ENCODE measurements around the gene CYP11A1.

The CYP11A1 gene

DNA sequence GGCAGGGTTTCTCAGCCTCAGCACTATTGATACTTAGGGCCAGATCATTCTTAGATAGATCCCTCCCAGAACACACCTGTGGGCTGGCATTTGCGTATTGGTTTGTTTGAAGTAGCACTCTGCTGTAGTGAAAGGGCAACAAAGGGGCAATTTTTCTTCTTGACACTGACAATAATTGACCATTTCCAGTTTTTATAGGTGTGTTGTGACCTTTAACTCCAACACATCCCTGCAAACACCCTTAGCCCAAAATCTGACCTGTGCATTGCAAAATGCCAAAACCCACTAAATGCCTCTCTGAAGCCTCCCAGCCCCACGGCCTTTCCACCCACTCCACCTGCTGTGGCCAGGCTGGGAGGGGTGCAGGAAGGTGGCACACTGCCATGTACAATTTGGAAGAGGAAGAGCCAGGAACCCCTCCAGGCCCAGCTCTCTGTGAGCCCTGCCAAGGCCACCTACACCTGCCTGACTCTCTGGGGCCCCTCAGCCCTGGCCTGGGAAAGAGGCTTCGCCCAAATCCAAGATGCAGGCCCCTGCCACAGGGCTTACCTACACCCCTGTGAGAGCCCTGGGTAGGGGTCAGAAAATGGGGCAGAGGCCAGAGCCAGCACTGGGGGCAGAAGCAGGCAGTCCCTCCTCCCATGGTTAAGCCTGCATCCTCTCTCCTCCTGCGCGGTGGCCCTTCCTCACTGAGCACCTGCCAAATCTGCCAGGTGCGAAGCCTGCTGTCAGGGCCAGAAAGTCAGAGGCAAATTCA, 9.6 kb upstream of the CYP11A1 start:
- TF ChIP-seq, protein P1, sequence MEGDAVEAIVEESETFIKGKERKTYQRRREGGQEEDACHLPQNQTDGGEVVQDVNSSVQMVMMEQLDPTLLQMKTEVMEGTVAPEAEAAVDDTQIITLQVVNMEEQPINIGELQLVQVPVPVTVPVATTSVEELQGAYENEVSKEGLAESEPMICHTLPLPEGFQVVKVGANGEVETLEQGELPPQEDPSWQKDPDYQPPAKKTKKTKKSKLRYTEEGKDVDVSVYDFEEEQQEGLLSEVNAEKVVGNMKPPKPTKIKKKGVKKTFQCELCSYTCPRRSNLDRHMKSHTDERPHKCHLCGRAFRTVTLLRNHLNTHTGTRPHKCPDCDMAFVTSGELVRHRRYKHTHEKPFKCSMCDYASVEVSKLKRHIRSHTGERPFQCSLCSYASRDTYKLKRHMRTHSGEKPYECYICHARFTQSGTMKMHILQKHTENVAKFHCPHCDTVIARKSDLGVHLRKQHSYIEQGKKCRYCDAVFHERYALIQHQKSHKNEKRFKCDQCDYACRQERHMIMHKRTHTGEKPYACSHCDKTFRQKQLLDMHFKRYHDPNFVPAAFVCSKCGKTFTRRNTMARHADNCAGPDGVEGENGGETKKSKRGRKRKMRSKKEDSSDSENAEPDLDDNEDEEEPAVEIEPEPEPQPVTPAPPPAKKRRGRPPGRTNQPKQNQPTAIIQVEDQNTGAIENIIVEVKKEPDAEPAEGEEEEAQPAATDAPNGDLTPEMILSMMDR (IDR thresholded peaks at IDR 0.05), result no peak

DNA sequence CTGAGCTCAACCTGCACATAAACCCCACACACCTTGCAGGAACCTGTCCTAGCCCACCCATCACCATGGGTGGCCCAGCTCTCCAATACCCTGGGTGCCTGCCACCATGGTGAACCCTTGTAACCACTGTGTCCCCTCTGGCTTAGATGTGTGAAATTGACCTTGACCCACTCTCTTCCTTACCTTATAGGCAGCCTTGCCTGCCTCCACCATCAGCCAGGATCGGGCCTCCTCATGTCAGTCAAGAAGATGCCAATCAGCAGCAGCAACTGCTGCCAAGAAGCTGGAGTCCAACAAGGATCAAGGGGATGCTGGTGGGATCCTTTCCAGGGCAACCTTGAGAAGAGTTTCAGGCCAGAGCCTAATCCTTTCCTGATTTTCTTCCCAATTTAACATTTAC, 8.8 kb upstream of the CYP11A1 start:
- TF ChIP-seq, protein P1 (IDR thresholded peaks at IDR 0.05), result no peak

DNA sequence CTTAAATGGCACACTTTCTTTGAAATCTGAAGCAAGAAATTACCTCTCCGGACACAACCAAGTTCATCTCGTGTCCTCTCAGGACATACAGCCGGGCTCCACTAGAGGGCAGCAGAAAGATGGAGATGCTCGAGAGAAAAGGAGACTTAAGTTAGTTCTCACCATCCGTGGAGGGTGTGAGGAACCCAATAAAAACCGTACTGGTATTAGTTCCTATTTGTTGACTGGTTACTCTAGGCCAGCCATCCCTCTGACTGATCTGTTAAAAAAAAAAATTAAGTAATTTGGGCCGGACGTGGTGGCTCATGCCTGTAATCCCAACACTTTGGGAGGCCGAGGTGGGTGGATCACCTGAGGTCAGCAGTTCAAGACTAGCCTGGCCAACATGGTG, 7.9 kb upstream of the CYP11A1 start:
- TF ChIP-seq, protein P1 (IDR thresholded peaks at IDR 0.05), result peak; percentile 88

DNA sequence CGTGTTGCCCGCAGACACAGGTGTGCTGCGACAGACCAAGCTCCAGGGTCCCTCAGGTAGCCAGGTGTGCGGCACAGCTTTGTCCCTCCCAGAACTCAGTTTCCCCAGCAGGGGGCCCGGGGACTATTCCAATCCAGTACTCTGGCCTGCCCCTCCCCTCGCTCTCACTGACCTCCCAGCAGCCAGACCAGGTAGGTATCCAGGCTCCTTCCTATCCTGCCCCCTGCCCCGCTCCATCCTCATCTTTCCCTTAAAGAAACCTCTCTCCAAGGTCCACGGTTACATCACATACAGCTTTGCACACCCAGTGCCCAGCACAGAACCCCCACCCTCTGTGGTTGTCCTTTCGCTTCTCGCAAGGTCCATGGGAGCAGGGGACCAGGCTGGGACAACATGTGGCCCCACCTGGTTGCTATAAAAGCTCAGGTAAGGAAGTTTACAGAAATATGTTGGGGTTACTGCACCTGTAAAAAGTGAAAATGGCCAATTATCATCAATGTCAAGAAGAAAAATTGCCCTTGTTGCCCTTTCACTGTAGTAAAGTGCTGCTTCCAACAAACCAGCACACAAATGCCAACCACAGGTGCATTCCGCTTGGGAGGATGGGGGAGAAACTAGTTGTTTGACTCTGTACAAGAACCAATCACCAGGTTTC, 7.3 kb upstream of the CYP11A1 start:
- TF ChIP-seq, protein P1 (IDR thresholded peaks at IDR 0.05), result no peak

DNA sequence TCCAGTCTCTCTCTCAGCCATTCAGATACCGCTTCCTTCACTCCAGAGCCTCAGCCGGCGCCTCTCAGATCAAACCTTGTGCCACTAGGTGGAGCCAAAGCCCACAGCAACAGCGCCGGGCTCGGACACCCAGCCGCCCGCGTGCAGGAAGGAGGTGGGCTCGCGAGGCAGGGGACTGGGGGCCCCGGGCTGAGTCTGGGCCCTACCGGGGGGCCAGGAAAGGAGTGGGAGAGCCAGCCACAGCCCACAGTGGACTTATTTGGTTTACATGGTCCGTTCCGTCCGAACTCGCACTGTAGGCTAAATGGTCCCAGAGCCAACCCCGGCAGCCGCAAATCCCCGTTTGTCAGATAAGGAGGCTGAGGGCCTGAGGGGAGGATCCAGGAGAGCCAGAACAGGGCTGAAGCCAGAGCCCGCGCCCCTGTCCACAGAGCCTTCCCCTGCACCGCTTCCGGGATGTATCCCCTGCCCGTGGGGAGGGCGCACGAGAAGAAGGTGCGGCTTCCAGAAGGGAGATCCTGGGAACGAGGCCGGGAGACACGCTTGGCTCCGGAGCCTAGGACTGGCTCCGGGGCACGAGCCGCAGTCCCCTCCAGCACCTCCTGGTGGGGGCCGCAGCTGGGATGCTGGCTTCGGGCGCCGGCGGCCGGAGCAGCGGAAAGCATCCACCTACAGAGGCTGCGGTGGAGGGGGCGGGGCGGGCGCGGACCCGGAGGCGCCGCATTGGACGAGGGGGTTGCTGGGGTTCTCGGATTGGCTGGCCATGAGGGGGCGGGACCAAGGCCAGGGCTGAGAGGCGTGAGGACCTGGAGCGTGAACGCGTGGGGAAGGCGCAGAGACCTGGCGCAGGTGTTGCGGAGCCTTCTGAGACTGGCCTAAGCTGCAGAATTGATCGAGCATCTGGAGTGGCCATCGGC, 6.5 kb upstream of the CYP11A1 start:
- TF ChIP-seq, protein P1 (IDR thresholded peaks at IDR 0.05), result peak; percentile 85

DNA sequence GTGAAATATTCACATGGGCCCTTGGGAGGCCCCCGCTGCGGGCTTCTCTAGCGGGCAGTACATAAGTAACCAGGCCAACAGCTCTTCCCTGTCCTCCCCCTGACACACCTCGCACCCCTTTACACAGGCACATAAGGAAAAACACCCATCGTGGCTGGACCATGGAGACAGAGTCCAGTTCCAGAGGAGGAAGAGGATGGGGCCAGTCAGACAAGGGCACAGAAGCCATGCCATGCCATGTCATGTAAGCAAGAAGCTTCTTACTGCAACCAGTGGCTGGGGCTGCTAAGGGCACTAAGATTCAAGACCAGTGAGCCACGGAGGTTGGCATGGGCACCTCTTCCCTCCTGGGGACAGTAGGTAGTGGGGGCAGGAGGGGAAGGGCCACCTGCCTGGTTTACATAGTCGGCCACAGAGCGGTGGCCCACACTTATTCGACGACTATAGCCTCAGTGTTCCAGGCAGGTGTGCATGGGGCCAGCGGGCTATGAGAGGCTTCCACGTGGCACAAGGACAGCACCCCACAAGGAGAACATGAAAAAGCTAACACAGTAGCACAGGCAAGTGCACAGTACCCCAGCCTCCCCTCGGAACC, 5.7 kb upstream of the CYP11A1 start:
- TF ChIP-seq, protein P1 (IDR thresholded peaks at IDR 0.05), result no peak

DNA sequence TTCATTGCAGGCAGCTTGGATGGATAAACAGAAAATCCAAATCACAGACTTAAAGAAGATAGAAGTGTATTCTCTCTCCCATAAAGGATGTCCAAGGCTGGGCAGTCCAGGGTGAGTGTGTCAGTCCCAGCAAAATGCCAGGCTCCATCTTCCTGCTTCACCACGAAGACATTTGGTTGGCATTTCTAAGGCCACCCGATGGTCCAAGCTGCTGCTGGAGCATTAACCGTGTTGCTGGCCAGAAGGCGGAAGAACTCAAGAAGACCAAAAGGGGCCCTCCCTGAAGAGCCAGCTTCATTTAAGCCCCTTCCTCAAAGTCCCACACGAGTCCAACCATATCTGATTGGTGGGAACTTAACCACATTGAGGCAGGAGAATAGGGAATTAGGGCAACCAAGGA, 3.0 kb upstream of the CYP11A1 start:
- TF ChIP-seq, protein P1 (IDR thresholded peaks at IDR 0.05), result no peak
